ENCODE results near the gene SLC25A34. TPM values are rescaled to one million over a fixed set of nuclear protein-coding genes. Genes with fewer than 3 reads are reported as not detected.
A peak's percentile ranks its signal among the peaks of the same experiment; 100 is the strongest.

The SLC25A34 gene
- total and polyA plus RNA-seq, 4 donors = 1.6 to 4.2 (median 2.2) TPM

DNA sequence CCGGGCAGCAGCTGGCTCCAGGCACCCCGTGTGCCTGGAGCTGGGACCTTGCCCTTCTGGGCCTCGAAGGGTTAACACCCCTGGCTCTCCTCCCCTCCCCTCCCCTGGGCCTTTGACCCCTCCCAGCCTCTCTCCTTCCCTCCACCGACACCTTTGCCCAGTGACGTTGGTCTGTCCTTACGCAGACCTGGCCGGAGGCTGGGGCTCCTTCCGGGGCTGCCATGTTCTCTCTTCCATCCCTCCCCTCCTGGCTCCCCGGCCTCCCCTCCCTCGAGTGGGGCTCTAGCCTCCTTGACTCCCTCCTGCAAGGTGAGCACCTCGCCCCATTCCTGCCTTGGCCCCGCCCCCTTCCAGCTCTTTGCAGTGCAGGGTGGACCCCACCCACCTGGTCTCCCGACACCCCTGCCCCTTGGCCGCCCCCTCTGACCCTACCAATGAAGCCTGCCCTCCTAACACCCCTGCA is 6.3 kb downstream of the SLC25A34 start, which contains the start of gene TMEM82:
Gene TMEM82 (plus strand): TSS at position 161 of the 463 bp plus-strand sequence. CDS start 61 bp downstream, at position 222.
- H3K27ac ChIP-seq (ENCODE audit: low read depth in 1 of 2, low read length in 1 of 2) = no peak within 1 kb of the TSS
- DNase-seq = no peak
- ATAC-seq (ENCODE audit: insufficient read depth, low FRiP score) = no peak
- WGBS, 2 donors = 42 to 61% methylated on average over 14 of the region's 14 CpGs
- H3K27me3 ChIP-seq (ENCODE audit: control insufficient read depth in 3 of 3, insufficient read depth in 3 of 3, low read length in 2 of 3) = no peaks in the 10 kb centered on the region
- TF ChIP-seq, protein P1, sequence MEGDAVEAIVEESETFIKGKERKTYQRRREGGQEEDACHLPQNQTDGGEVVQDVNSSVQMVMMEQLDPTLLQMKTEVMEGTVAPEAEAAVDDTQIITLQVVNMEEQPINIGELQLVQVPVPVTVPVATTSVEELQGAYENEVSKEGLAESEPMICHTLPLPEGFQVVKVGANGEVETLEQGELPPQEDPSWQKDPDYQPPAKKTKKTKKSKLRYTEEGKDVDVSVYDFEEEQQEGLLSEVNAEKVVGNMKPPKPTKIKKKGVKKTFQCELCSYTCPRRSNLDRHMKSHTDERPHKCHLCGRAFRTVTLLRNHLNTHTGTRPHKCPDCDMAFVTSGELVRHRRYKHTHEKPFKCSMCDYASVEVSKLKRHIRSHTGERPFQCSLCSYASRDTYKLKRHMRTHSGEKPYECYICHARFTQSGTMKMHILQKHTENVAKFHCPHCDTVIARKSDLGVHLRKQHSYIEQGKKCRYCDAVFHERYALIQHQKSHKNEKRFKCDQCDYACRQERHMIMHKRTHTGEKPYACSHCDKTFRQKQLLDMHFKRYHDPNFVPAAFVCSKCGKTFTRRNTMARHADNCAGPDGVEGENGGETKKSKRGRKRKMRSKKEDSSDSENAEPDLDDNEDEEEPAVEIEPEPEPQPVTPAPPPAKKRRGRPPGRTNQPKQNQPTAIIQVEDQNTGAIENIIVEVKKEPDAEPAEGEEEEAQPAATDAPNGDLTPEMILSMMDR (IDR thresholded peaks at IDR 0.05; ENCODE audit: control extremely low read depth, extremely low read depth) = no peak
- H3K9ac ChIP-seq (ENCODE audit: insufficient read depth in 1 of 2, low read length in 2 of 2) = no peak within 1 kb of the TSS
- no peaks in the 10 kb centered on the region for H3K9me3 ChIP-seq (ENCODE audit: control insufficient read depth in 4 of 4, insufficient read depth in 3 of 4, low read length in 3 of 4)
- no peak within 1 kb of the TSS for H3K4me3 ChIP-seq
- peaks cover 0 to 3% (median 0%) of the 10 kb centered on the region in 4 donors for H3K36me3 ChIP-seq (ENCODE audit: control insufficient read depth in 4 of 4, insufficient read depth in 4 of 4, low read length in 4 of 4)
- peaks cover 0 to 5% (median 3%) of the 10 kb centered on the region in 5 donors for H3K4me1 ChIP-seq (ENCODE audit: control insufficient read depth in 5 of 5, insufficient read depth in 5 of 5, low read length in 5 of 5)

DNA sequence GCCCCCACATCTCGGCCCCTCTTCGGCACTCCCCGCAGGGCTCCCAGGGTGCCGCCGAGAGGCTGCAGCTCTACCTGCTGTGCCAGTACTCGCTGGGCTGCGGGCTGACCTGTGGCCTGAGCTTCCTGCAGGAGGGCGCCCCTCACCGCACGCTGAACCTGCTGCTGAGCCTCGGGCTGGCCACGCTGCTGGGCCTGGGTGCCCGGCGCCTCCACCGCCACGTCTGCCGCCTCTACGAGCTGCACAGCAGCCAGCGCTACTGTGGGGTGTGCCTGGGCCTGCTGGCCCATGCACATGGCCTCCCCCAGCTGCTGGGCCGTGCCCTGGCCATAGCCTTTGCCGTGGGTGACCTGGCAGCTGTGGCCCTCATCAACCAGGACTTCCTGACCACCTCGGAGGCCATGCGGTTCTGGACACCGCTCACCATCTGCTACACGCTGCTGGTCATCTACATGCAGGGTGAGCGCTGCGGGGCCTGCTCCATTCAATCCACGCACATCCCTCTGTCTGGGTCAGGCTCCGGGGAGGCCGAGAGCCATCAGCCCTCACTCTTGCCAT is 8.1 kb downstream of the SLC25A34 start:
- H3K9me3 ChIP-seq (ENCODE audit: control insufficient read depth in 4 of 4, insufficient read depth in 3 of 4, low read length in 3 of 4) = no peaks in the 10 kb centered on the region
- TF ChIP-seq, protein P1 (IDR thresholded peaks at IDR 0.05; ENCODE audit: control extremely low read depth, extremely low read depth) = no peak
- ATAC-seq (ENCODE audit: insufficient read depth, low FRiP score) (no peak), DNase-seq (no peak)
- no peak overlapping the region for H3K4me3 ChIP-seq
- H3K4me1 ChIP-seq (ENCODE audit: control insufficient read depth in 5 of 5, insufficient read depth in 5 of 5, low read length in 5 of 5) = peaks cover 0 to 16% (median 9%) of the 10 kb centered on the region in 5 donors
- 86 to 91% methylated on average over 28 to 30 of the region's 30 CpGs for WGBS, 2 donors
- H3K27ac ChIP-seq (ENCODE audit: low read depth in 1 of 2, low read length in 1 of 2) = no peak overlapping the region
- H3K9ac ChIP-seq (ENCODE audit: insufficient read depth in 1 of 2, low read length in 2 of 2) = no peak overlapping the region
- H3K27me3 ChIP-seq (ENCODE audit: control insufficient read depth in 3 of 3, insufficient read depth in 3 of 3, low read length in 2 of 3) = no peaks in the 10 kb centered on the region
- H3K36me3 ChIP-seq (ENCODE audit: control insufficient read depth in 4 of 4, insufficient read depth in 4 of 4, low read length in 4 of 4) = peaks cover 0 to 2% (median 0%) of the 10 kb centered on the region in 4 donors

GRCh38 chr1:15747378-15747777 is 11.3 kb downstream of the SLC25A34 start:
- Histone ChIP-seq H3K27ac (ENCODE audit: low read depth in 1 of 2, low read length in 1 of 2) (no peak overlapping the region), H3K9ac (ENCODE audit: insufficient read depth in 1 of 2, low read length in 2 of 2) (no peak overlapping the region), H3K4me1 (ENCODE audit: control insufficient read depth in 5 of 5, insufficient read depth in 5 of 5, low read length in 5 of 5) (peaks cover 0 to 25% (median 17%) of the 10 kb centered on the region in 5 donors), H3K9me3 (ENCODE audit: control insufficient read depth in 4 of 4, insufficient read depth in 3 of 4, low read length in 3 of 4) (no peaks in the 10 kb centered on the region), H3K4me3 (no peak overlapping the region), H3K27me3 (ENCODE audit: control insufficient read depth in 3 of 3, insufficient read depth in 3 of 3, low read length in 2 of 3) (no peaks in the 10 kb centered on the region), H3K36me3 (ENCODE audit: control insufficient read depth in 4 of 4, insufficient read depth in 4 of 4, low read length in 4 of 4) (no peaks in the 10 kb centered on the region)
- 54 to 71% methylated on average over 8 of the region's 8 CpGs for WGBS, 2 donors
- DNase-seq (peak in 1 of 3 donors; percentile 23), ATAC-seq (ENCODE audit: insufficient read depth, low FRiP score) (no peak)
- TF ChIP-seq, protein P1 (IDR thresholded peaks at IDR 0.05; ENCODE audit: control extremely low read depth, extremely low read depth) = no peak
